WTC11 (cell line): Measurements from ENCODE around the gene GATC. TPM values are rescaled to one million over a fixed set of nuclear protein-coding genes. Genes with fewer than 3 reads are reported as not detected.
A peak's percentile ranks its signal among the peaks of the same experiment; 100 is the strongest.

Experiments
- ATAC-seq: fragments of 200-7000 bp; cut with Tn5 transposase; 2 replicates; pipeline ENCODE4 v1.10.0; 2021; ENCODE audit warnings: mild to moderate bottlenecking, moderate library complexity
- CTCF ChIA-PET: fragments of 300-600 bp; sonication (Branson Sonifier 250); formaldehyde crosslinking; loops from one replicate; lab custom pipeline; 2021; ENCODE audit warnings: antibody characterized with exemption; lab: Charles Lee
- POLR2A ChIA-PET: fragments of 350-600 bp; sonication (Branson Sonifier 250); formaldehyde crosslinking; loops from one replicate; lab custom pipeline; 2021; ENCODE audit warnings: antibody characterized with exemption; lab: Charles Lee
- DNase-seq: peaks from one replicate; pipeline ENCODE4 v3.0.0; 2021; ENCODE audit warnings: low spot score
- H3K27ac Mint-ChIP-seq: 2 replicates; pipeline ENCODE4 v1.8.0; 2021; ENCODE audit warnings: mixed read lengths
- H3K27me3 Mint-ChIP-seq: 2 replicates; pipeline ENCODE4 v1.8.0; 2021; ENCODE audit warnings: low read depth, mild to moderate bottlenecking, moderate library complexity, mixed read lengths
- H3K36me3 Mint-ChIP-seq: 2 replicates; pipeline ENCODE4 v1.8.0; 2021; ENCODE audit warnings: mixed read lengths
- H3K4me1 Mint-ChIP-seq: 2 replicates; pipeline ENCODE4 v1.8.0; 2022; ENCODE audit warnings: mixed read lengths
- H3K4me3 Mint-ChIP-seq: 2 replicates; pipeline ENCODE4 v1.8.0; 2021; ENCODE audit warnings: mild to moderate bottlenecking, moderate library complexity, mixed read lengths
- H3K9me3 Mint-ChIP-seq: 2 replicates; pipeline ENCODE4 v1.8.0; 2021; ENCODE audit warnings: mixed read lengths
- GTF2I ChIP-seq: fragments of 250-450 bp; sonication (Bioruptor Pico); conservative IDR thresholded peaks from 2 replicates; pipeline ENCODE4 v1.4.0; 2021; ENCODE audit warnings: mild to moderate bottlenecking
- JUN ChIP-seq: sonication (generic); formaldehyde crosslinking; IDR thresholded peaks from 2 replicates; pipeline ENCODE4 v1.8.0; 2023; ENCODE audit warnings: mild to moderate bottlenecking, missing genetic modification reagents
- RORB ChIP-seq: fragments of 250-450 bp; sonication (Bioruptor Pico); IDR thresholded peaks from 2 replicates; pipeline ENCODE4 v1.9.0; 2021; ENCODE audit warnings: mild to moderate bottlenecking
- SP1 ChIP-seq: sonication (generic); formaldehyde crosslinking; conservative IDR thresholded peaks from 2 replicates; pipeline ENCODE4 v1.8.1; 2022; ENCODE audit warnings: missing genetic modification reagents
- total RNA-seq: library from RNA; stranded (reverse); gene quantifications from 3 replicates; pipeline ENCODE4 v1.2.3, GENCODE V29; 2021
- TF ChIP-seq, protein P1 (sequence below): sonication (generic); formaldehyde crosslinking; IDR thresholded peaks from 2 replicates; pipeline ENCODE4 v1.8.0; 2023; ENCODE audit warnings: missing genetic modification reagents, mild to moderate bottlenecking, borderline replicate concordance
- TF ChIP-seq, protein P2 (sequence below): sonication (generic); formaldehyde crosslinking; IDR thresholded peaks from 2 replicates; pipeline ENCODE4 v1.8.0; 2022; ENCODE audit warnings: mild to moderate bottlenecking, missing genetic modification reagents
- TF ChIP-seq, protein P3 (sequence below): sonication (generic); formaldehyde crosslinking; IDR thresholded peaks from 2 replicates; pipeline ENCODE4 v1.8.1; 2023; ENCODE audit warnings: mild to moderate bottlenecking, missing genetic modification reagents, moderate library complexity
- TF ChIP-seq, protein P4 (sequence below): sonication (generic); formaldehyde crosslinking; IDR thresholded peaks from 2 replicates; pipeline ENCODE4 v1.8.0; 2022; ENCODE audit warnings: mild to moderate bottlenecking, missing genetic modification reagents
- TF ChIP-seq, protein P5 (sequence below): sonication (generic); formaldehyde crosslinking; IDR thresholded peaks from 2 replicates; pipeline ENCODE4 v1.8.1; 2022; ENCODE audit warnings: mild to moderate bottlenecking, missing genetic modification reagents, moderate library complexity, borderline replicate concordance
- TF ChIP-seq, protein P6 (sequence below): sonication (generic); formaldehyde crosslinking; conservative IDR thresholded peaks from 2 replicates; pipeline ENCODE4 v1.8.1; 2023; ENCODE audit warnings: mild to moderate bottlenecking, low read depth, missing genetic modification reagents, moderate library complexity
- TF ChIP-seq, protein P7 (sequence below): fragments of 250-450 bp; sonication (Bioruptor Pico); conservative IDR thresholded peaks from 2 replicates; pipeline ENCODE4 v1.9.0; 2021; ENCODE audit warnings: mild to moderate bottlenecking
- TF ChIP-seq, protein P8 (sequence below): sonication (generic); formaldehyde crosslinking; IDR thresholded peaks from 2 replicates; pipeline ENCODE4 v1.8.1; 2023; ENCODE audit warnings: mild to moderate bottlenecking, missing genetic modification reagents, borderline replicate concordance

Gene GATC
- total RNA-seq, 1 experiment from 2014 or later: 33.9 TPM

DNA sequence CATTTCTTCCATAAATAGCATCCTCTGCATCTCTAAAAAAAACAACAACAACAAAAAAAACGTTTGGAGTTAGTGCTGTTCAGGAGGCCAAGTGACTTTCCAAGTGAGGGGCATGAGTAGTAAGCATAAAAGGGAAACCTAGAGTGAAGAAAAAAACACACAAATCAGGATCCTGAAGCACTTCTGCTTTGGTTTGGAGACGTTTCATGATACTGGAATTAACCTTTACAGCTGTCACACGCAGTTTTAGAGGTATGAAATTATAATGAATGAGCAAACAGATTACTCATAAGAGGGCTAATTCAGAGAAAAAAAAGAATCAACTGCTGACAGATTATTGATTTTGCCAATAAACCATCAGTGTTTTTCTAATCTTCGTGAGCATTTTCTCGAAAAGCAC, 19.5 kb downstream of the GATC start (continued):
- TF ChIP-seq, protein P1, sequence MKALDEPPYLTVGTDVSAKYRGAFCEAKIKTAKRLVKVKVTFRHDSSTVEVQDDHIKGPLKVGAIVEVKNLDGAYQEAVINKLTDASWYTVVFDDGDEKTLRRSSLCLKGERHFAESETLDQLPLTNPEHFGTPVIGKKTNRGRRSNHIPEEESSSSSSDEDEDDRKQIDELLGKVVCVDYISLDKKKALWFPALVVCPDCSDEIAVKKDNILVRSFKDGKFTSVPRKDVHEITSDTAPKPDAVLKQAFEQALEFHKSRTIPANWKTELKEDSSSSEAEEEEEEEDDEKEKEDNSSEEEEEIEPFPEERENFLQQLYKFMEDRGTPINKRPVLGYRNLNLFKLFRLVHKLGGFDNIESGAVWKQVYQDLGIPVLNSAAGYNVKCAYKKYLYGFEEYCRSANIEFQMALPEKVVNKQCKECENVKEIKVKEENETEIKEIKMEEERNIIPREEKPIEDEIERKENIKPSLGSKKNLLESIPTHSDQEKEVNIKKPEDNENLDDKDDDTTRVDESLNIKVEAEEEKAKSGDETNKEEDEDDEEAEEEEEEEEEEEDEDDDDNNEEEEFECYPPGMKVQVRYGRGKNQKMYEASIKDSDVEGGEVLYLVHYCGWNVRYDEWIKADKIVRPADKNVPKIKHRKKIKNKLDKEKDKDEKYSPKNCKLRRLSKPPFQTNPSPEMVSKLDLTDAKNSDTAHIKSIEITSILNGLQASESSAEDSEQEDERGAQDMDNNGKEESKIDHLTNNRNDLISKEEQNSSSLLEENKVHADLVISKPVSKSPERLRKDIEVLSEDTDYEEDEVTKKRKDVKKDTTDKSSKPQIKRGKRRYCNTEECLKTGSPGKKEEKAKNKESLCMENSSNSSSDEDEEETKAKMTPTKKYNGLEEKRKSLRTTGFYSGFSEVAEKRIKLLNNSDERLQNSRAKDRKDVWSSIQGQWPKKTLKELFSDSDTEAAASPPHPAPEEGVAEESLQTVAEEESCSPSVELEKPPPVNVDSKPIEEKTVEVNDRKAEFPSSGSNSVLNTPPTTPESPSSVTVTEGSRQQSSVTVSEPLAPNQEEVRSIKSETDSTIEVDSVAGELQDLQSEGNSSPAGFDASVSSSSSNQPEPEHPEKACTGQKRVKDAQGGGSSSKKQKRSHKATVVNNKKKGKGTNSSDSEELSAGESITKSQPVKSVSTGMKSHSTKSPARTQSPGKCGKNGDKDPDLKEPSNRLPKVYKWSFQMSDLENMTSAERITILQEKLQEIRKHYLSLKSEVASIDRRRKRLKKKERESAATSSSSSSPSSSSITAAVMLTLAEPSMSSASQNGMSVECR (CRISPR knock-in tag): no peak
- TF ChIP-seq, protein P2, sequence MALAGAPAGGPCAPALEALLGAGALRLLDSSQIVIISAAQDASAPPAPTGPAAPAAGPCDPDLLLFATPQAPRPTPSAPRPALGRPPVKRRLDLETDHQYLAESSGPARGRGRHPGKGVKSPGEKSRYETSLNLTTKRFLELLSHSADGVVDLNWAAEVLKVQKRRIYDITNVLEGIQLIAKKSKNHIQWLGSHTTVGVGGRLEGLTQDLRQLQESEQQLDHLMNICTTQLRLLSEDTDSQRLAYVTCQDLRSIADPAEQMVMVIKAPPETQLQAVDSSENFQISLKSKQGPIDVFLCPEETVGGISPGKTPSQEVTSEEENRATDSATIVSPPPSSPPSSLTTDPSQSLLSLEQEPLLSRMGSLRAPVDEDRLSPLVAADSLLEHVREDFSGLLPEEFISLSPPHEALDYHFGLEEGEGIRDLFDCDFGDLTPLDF (CRISPR knock-in tag): no peak
- TF ChIP-seq, protein P3, sequence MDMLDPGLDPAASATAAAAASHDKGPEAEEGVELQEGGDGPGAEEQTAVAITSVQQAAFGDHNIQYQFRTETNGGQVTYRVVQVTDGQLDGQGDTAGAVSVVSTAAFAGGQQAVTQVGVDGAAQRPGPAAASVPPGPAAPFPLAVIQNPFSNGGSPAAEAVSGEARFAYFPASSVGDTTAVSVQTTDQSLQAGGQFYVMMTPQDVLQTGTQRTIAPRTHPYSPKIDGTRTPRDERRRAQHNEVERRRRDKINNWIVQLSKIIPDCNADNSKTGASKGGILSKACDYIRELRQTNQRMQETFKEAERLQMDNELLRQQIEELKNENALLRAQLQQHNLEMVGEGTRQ (CRISPR knock-in tag): no peak

DNA sequence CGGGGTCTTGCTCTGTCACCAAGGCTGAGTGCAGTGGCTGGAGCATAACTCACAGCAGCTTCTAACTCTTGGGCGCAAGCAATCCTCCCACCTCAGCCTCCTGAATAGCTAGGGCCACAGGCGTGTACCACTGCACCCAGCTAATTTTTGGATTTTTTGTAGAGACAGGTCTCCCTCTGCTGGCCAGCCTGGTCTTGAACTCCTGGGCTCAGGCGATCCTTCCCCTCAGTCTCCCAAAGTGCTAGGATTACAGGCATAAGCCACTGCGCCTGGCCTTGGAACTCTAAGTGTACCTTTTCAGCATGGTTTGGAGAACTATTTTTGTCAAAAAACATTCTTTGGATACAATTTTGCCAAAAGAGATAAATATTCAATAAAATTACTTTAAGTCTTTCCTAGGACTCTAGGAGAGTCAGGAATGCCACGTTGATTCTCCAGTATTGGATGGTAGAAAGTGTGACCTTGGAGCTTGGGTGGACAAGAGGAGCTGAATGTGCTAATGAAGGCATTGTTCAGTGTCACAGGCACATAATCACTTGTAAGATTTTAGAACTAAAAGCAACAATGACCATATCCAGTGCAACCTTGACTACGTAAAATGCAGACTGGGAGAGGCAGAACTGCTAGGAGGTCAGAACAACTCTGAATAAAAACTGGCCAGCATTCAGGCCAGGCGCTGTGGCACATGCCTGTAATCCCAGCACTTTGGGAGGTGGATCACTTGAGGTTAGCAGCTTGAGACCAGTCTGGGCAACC, 20.5 kb downstream of the GATC start:
- peak; percentile 63 for DNase-seq
- ChIA-PET POLR2A (interaction anchor here (0.7 to 1.4 kb wide), 5 partner anchors 9 to 175 kb away, joined by 3 to 6 read pairs (median 4); partner anchors contain the start of gene RNU4-2), CTCF (interaction anchor here (0.6 to 3.1 kb wide), 28 partner anchors 9 to 307 kb away, joined by 3 to 44 read pairs (median 4); partner anchors contain the start of genes COQ5, COX6A1, DYNLL1 and RPLP0)
- peak overlapping the region; percentile 87; the same call in 1 of the 2 replicates for H3K4me3 Mint-ChIP-seq
- peak overlapping the region; percentile 93 for H3K27ac Mint-ChIP-seq
- peaks cover 49% of the 10 kb centered on the region for H3K36me3 Mint-ChIP-seq
- H3K4me1 Mint-ChIP-seq: peaks cover 23% of the 10 kb centered on the region
- peak; percentile 29 for ATAC-seq
- no peaks in the 10 kb centered on the region for H3K9me3 Mint-ChIP-seq
- H3K27me3 Mint-ChIP-seq: no peaks in the 10 kb centered on the region
- TF ChIP-seq, protein P4, sequence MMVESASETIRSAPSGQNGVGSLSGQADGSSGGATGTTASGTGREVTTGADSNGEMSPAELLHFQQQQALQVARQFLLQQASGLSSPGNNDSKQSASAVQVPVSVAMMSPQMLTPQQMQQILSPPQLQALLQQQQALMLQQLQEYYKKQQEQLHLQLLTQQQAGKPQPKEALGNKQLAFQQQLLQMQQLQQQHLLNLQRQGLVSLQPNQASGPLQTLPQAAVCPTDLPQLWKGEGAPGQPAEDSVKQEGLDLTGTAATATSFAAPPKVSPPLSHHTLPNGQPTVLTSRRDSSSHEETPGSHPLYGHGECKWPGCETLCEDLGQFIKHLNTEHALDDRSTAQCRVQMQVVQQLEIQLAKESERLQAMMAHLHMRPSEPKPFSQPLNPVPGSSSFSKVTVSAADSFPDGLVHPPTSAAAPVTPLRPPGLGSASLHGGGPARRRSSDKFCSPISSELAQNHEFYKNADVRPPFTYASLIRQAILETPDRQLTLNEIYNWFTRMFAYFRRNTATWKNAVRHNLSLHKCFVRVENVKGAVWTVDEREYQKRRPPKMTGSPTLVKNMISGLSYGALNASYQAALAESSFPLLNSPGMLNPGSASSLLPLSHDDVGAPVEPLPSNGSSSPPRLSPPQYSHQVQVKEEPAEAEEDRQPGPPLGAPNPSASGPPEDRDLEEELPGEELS (CRISPR knock-in tag): no peak
- TF ChIP-seq GTF2I (CRISPR knock-in tag) (no peak), RORB (CRISPR knock-in tag) (no peak), JUN (CRISPR knock-in tag) (no peak), SP1 (CRISPR knock-in tag) (no peak)
- TF ChIP-seq, protein P5, sequence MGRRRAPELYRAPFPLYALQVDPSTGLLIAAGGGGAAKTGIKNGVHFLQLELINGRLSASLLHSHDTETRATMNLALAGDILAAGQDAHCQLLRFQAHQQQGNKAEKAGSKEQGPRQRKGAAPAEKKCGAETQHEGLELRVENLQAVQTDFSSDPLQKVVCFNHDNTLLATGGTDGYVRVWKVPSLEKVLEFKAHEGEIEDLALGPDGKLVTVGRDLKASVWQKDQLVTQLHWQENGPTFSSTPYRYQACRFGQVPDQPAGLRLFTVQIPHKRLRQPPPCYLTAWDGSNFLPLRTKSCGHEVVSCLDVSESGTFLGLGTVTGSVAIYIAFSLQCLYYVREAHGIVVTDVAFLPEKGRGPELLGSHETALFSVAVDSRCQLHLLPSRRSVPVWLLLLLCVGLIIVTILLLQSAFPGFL (CRISPR knock-in tag): no peak
- TF ChIP-seq, protein P6, sequence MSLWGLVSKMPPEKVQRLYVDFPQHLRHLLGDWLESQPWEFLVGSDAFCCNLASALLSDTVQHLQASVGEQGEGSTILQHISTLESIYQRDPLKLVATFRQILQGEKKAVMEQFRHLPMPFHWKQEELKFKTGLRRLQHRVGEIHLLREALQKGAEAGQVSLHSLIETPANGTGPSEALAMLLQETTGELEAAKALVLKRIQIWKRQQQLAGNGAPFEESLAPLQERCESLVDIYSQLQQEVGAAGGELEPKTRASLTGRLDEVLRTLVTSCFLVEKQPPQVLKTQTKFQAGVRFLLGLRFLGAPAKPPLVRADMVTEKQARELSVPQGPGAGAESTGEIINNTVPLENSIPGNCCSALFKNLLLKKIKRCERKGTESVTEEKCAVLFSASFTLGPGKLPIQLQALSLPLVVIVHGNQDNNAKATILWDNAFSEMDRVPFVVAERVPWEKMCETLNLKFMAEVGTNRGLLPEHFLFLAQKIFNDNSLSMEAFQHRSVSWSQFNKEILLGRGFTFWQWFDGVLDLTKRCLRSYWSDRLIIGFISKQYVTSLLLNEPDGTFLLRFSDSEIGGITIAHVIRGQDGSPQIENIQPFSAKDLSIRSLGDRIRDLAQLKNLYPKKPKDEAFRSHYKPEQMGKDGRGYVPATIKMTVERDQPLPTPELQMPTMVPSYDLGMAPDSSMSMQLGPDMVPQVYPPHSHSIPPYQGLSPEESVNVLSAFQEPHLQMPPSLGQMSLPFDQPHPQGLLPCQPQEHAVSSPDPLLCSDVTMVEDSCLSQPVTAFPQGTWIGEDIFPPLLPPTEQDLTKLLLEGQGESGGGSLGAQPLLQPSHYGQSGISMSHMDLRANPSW (CRISPR knock-in tag): no peak
- TF ChIP-seq, protein P7, sequence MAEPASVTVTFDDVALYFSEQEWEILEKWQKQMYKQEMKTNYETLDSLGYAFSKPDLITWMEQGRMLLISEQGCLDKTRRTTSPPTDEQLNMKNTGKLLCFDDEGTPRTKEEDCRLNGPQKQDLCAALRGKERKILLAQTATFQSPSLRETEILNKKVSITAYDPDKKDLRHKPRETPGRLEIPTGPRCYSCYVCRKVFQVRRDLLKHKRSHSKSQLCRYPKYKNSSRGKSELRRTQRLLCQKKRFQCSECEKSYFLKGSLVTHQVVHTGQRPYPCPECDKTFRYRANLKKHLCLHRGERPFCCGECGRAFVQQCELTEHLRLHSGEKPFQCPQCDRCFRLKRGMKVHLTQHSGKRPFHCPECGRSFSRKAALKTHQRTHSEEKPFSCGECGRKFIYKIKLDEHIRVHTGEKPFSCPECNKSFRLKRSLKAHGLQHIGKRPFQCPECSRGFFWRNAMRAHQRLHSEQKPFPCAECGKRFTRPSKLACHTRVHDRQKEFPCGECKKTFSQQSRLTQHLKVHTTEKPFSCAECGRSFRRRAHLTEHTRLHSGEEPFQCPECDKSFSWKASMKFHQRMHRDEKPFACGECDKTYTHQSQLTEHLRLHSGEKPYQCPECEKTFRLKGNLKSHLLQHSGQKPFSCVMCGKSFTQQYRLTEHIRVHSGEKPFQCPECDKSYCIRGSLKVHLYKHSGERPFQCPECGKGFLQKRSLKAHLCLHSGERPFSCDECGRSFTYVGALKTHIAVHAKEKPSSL (CRISPR knock-in tag): no peak
- TF ChIP-seq, protein P8, sequence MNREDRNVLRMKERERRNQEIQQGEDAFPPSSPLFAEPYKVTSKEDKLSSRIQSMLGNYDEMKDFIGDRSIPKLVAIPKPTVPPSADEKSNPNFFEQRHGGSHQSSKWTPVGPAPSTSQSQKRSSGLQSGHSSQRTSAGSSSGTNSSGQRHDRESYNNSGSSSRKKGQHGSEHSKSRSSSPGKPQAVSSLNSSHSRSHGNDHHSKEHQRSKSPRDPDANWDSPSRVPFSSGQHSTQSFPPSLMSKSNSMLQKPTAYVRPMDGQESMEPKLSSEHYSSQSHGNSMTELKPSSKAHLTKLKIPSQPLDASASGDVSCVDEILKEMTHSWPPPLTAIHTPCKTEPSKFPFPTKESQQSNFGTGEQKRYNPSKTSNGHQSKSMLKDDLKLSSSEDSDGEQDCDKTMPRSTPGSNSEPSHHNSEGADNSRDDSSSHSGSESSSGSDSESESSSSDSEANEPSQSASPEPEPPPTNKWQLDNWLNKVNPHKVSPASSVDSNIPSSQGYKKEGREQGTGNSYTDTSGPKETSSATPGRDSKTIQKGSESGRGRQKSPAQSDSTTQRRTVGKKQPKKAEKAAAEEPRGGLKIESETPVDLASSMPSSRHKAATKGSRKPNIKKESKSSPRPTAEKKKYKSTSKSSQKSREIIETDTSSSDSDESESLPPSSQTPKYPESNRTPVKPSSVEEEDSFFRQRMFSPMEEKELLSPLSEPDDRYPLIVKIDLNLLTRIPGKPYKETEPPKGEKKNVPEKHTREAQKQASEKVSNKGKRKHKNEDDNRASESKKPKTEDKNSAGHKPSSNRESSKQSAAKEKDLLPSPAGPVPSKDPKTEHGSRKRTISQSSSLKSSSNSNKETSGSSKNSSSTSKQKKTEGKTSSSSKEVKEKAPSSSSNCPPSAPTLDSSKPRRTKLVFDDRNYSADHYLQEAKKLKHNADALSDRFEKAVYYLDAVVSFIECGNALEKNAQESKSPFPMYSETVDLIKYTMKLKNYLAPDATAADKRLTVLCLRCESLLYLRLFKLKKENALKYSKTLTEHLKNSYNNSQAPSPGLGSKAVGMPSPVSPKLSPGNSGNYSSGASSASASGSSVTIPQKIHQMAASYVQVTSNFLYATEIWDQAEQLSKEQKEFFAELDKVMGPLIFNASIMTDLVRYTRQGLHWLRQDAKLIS: no peak
